ENCODE measurements around the gene ESYT3.

DNA sequence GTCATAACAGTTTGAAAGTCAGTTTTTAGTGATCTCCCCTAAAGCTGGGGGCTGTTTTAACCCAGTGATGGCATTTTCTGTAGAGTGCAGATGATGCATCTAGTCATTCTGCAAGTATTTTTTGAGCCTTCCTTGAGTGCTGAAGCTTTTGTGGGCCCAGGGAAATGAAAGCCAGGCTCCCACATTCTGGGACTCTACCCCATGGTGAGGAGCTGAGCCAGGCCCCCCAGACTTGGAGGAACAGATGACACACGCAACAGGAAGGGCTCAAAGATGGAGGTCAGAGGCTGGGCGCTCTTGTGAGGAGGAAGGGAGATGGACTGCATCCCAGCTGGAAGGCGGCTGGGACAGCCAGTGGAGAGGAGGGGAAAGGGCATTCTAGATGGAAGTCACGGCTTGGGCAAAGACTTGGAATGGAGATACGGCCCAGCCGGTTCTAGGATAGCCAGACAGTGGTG lies 45.2 kb upstream of the ESYT3 start:
- TF ChIP-seq, protein P1, sequence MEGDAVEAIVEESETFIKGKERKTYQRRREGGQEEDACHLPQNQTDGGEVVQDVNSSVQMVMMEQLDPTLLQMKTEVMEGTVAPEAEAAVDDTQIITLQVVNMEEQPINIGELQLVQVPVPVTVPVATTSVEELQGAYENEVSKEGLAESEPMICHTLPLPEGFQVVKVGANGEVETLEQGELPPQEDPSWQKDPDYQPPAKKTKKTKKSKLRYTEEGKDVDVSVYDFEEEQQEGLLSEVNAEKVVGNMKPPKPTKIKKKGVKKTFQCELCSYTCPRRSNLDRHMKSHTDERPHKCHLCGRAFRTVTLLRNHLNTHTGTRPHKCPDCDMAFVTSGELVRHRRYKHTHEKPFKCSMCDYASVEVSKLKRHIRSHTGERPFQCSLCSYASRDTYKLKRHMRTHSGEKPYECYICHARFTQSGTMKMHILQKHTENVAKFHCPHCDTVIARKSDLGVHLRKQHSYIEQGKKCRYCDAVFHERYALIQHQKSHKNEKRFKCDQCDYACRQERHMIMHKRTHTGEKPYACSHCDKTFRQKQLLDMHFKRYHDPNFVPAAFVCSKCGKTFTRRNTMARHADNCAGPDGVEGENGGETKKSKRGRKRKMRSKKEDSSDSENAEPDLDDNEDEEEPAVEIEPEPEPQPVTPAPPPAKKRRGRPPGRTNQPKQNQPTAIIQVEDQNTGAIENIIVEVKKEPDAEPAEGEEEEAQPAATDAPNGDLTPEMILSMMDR (tag by site-specific recombination; IDR thresholded peaks at IDR 0.05) = no peak
- TF ChIP-seq ZFP69B (tag by site-specific recombination; IDR thresholded peaks at IDR 0.05) = no peak
- TF ChIP-seq MYNN (tag by site-specific recombination; IDR thresholded peaks at IDR 0.05; ENCODE audit: borderline replicate concordance) = no peak
